Activated CD8-positive, alpha-beta memory T cell treated with anti-CD3 and anti-CD28 coated beads, Interleukin-2, amount 50 U/mL, for 4 hours (primary cell): ENCODE measurements around the gene SPECC1L.
"Not testable (repeated sequence)": the region's sequence is repeated elsewhere in the genome, so short reads cannot be mapped to it uniquely, and the experiment has no call there.

ENCODE experiments used
- DNase-seq: peaks from one replicate; pipeline ENCODE4 v3.0.0-alpha.2; 2020

The SPECC1L gene

DNA sequence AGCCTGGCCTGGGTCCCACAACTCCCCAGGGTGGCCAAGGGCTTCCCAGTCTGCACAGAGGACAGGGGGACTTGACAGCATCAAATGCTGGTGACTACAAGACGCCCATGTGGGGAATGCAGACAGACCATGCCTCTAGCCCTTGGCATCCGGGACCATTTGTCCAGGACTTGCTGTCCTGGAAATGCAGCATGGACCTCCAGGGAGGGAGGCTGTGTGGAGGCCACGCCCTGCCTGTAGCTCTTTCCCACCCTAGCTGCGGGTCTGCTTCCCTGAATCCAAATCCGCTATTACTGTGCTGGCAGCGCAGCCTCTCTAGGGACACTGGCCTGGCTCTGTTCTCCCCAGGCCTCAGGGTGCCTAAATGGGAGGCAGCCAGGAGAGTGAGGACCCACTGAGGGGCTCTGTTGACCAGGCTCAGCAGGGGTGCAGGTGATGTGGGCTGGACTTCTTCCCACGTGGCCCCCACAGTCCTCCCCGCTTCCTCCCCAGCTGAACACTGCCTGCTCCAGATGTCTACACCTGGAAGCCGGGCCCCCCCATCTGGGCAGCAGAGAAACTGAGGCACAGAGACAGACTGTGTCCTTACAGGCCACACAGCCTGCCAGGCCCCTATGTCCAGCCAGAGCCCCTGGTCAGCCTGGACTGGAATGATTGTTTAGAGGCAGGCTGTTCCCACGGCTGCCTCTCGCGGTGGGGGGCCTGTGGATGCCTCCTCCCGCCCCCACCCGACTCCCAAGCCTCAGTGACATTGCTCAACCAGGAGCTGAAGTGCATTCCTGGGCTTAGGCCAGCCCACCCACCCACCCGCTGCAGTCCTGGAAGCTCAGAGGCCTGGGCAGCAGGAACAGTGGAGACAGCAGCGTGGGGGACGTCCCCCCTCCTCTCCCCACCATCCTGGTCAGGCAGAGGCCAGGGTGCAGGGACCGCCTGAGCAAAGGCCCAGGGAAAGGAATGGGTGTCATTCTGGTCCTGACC is 24.8 kb upstream of the SPECC1L start:
- DNase-seq, result not testable (repeated sequence)

DNA sequence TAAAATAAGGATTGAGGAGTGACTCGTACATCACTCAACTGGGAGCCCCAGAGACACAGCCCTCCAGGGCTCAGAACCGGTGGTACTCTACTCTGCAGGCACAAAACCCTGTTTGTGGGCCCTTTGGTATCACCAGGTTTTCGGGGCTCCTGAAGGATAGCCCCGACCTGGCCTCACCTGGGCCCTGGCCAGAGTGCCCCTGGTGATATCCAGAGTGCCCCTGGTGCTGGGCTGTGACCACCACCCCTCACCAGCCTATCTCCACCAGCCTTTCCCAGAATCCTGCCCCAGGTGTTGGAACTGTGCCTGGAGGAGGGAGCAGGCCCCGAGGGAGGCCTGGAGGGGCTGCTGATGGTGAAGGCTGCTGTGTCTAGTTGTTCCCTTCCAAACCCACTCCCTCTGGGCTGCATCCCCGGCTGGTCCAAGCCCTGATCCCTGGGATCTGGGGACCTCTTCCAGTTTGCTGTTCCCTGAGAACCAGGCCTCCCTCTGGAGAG is 23.6 kb upstream of the SPECC1L start:
- DNase-seq, result no peak

DNA sequence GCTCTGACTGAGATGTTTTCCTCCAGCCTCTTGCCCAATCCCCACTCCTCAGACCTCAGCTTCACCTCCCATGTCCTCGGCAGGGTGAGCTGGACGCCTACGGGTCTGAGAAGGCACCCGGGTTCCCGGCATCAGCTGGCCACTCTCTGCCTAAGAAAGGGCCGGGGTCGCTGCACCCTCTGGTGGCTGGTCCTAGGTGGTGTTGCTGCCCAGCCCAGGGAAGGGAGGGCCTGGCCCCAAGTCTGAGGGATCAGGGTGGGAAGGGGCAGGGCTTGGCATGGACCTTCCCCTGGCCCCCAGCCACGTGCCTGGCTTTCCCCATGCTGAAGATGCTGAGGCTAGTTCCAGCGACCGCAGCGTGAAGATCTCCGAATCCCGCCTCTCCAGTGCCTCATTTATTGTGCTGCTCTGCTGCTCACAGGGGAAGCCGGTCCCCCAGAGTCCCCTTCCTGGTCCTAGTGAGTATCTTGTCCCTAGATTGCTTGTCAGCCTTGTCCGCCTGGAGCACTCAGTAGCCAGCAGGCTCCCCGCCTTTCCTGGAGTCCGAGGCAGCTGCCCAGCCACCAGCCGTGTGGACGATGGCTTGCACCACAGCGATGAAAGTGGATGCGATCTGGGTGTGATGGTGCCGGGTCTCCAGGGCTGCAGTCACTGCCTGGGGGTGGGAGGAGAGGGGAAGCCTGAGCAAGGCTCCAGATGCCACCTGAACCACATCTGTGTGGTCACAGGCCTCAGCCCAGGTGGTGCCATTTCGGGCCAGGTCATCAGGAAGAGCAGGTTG is 22.9 kb upstream of the SPECC1L start:
- DNase-seq, result peak; percentile 48

DNA sequence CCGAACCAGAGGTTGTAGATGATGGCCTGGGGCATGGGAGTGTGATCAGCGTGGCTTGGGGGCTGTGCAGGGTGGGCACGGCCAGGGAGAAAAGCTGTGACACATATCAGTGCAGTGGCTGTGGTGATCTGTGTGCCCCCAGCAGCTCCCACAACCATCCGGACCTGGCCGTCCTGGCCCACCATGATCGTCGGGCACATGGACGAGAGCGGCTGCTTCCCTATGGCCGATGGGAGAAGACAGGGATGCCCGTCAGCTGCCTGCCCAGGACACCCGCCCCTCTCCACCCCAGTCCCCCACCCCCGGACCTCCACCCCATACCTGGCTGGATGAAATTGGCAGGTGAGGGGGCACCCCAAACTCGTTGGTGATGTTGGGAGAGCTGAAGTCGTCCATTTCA is 22.0 kb upstream of the SPECC1L start:
- not testable (repeated sequence) for DNase-seq

DNA sequence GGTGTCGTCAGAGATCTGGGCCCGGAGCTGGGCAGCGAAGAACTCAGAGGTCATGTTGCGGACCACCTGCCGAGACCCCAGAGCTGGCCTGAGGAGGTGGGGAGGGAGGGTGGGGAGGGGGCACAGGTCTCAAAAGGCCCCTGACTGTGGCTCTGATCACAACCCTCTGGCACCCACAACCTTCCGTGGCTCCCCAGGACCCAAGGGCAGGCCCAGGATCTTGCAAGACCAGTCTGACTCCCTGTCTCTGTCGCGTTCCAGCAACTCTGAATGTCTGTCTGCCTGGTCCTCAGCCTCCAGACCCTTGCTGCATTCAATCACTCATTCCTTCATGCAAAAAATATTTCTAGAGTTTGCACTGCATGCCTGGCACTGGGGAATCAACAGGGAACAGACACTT is 21.2 kb upstream of the SPECC1L start:
- DNase-seq, result not testable (repeated sequence)

DNA sequence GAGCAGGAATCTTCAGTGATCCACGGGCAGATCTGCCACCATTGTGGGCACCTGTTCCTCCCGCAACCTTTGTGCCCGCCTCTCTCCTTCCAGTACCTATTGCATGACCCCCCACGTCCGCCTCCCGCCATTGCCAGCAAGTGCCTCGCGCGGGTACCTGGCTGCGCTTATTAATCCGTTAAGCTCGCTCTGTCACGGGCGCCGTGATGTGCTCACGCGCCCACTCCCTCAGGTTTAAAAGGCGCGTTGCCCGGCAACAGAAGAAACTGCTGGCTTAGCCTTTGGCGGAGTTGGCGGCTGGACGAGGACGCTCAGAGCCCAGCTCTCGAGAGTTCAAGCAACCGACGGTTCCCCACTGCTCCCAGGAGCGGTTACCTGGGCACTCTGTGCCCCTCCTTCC is 19.3 kb upstream of the SPECC1L start:
- not testable (repeated sequence) for DNase-seq

DNA sequence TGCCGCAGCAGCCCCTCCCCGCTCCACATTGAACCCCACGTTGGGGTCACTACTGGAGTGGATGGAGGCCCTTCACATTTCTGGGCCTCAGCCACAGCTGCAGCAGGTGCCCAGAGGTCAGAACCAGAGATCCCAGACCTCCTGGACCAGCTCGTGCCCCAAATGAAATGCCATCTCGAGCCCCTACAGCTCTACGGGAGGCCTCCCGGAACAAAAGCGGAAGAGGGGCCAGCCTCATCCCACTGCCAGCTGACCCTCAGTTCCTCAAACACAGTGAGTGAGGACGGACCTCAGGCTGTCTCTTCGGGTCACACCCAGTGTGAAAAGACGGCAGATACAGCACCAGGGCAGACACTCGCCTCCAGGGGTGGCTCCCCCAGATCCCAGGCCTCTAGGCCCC is 17.5 kb upstream of the SPECC1L start:
- DNase-seq, result not testable (repeated sequence)

DNA sequence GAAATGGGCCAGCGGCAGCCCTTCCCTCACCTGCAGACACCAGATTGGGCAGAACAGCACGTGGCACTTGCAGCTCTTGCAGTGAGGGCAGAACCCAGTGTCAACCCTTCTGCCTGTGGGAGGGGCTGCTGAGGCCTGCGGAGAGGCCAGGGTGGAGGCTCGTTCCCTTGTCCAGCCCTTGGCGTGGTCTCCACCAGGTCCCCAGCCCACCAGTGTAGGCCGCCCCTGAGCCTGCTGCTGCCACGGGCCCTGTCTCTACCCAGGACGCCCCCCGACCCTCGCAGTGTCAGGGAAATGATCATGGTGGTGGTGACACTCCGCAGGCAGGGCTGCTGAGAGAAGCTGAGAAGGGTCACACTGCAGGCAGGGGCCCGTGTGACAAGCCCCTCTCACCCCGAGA is 14.5 kb upstream of the SPECC1L start:
- DNase-seq, result not testable (repeated sequence)

DNA sequence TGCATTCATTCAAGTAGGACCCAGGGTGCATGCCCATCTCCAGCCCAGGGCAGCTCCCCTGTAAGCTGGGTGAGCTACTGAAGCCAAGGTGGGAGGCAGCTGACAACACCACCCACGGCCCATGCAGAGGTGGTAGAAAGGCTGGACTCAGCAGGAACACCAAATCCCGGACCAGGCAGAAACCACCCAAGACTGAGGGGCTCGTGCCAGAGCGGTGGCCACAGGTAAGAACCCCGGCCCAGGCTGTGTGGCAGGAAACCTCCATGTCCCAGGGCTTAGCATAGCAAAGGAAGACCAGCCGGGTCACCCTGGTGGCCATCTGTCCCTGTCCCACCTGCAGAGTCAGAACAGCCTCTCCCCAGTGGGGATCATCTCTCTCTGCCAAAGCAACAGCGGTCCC is 13.9 kb upstream of the SPECC1L start:
- not testable (repeated sequence) for DNase-seq

DNA sequence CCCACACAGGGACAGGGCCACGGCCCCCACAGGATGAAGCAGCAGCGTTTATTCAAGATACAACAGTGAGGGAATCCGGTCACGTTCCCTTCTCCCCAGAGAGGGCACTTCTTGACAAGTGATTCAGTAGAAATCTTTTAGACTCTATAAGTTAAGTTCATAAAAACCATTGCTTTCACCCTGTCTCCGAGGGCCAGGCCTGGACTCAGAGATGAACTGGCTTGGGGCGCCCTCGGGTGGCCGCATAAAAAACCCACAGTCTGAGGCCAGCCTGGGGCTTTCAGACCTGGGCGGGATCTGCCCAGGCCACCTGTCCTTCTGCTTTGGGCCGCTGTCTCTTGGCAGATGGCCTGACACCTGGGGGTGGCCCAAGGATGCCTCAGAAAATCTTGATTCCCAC is 11.2 kb upstream of the SPECC1L start:
- peak; percentile 63 for DNase-seq

DNA sequence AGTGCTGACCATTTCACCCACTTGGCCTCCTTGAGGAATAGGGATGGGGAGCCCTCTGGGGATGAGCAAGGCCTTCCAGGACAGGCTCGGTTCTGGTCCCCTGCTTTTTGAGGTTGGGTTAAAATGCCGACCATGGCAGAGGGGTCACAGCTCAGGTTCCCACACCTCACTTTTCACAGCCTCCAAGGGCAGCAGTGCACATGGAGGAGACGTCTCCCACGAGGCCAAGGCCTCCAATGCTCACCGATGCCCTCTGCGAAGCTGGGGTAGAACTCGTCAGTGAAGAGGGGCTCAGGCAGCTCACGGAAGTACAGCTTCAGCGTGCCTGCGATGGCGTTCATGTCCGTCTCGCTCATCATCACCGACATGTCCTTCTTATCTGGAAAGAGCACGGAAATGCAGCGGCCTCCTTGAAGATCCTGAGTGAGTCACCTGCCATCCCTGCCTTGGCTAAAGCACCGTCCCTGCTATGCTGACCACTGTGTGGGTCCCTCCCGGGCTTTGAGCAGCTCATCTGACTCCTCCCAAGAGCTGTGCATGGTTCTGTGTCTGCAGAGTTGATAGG is 8.4 kb upstream of the SPECC1L start:
- not testable (repeated sequence) for DNase-seq

DNA sequence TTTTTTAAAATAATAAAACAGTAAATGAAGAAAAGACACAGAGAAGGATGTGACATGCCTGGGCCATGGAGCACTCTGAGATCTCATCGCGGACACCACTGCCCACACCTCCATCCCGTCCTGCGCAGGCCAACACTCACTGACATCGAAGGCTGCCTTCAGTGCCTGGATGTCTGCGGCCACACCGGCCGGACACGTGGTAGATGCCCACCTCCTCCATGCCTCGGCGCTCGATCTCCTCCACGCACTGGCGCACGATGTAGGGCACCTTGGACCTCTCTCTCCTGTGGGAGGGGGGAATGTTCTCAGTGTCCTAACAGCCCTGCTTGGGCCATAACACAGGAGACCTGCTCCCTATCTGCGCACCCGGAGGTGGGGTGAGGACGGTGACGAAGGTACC is 7.2 kb upstream of the SPECC1L start:
- not testable (repeated sequence) for DNase-seq

DNA sequence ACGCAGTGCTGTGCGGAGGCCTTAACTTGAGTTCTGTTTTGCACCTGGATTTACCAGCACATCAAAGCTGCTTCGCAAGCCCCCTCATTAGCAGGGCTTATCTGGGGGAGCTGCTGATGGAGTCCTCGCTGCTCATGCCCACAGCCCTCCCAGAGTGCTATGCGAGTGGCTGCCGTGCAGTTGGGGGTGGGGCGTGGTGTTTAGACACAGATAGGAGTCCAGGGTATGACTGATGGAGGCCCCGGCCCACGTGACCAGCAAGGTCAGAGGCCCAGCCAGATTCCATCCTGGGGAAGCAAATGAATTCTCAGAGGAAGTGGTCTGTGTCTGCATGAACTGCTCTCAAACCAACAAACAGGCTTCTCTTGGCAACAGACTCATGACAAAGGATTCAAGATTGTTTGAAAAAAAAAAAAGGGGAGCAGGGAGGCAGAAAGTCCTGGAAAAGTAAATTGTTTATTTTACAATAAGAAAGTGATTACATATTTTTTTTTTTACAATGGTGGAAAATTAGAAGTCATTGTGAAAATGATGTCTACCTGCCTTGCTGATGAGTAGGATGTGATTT is 6.2 kb upstream of the SPECC1L start:
- DNase-seq, result not testable (repeated sequence)

DNA sequence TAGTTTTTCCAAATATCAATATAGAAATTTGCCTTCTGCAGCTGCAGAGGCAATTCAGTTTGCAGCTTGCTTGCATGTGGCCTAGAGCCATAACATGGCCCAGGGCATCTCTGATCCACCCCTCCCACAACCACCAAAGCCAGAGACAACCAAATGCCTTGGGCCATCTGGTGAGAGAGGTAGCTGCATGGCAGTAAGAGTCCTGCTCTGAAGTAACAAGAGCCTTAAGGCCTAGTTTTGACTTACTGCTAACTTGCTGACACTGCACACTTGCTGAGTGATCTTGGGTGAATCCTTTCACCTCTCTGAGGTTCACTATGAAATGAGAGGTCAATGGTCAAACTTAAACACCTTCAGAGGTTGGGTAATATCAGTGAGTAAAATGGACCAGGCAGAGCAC is 4.9 kb upstream of the SPECC1L start:
- DNase-seq, result no peak

DNA sequence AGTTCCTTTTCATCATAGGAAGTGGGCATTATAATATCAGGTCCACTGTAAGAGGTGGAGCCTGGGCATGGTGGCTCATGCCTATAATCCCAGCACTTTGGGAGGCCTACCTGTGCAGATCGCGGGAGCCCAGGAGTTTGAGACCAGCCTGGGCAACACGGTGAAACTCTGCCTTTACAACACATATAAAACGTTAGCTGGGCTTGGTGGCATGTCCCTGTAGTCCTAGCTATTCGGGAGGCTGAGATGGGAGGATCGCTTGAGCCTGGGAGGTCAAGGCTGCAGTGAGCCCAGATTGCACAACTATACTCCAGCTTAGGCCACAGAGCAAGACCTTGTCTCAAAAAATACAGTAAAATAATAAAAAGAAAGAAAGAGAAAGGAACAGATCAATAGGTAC is 4.1 kb upstream of the SPECC1L start:
- not testable (repeated sequence) for DNase-seq

DNA sequence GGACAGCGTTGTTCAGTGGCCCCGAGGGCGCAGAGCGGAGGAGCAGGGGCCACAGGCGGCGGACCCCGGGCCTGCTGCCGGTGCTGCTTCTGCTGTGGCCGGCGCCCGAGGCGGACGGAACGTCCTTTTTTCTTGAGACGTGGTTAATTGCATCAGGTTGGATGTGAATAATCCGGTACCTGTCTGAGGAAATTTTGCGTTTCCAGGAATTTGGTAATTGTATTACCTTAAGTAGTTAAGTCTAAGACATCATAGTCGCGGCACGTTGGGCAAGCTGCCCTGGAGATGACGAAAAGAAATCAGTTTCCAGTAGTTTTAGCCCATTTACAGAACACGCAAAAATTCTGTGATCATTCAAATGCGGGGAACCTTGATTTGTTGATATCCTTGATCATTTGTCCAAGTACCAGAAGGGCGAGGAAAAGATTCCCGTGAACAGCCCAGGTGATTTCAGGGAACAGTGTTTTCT is 789 bp downstream of the SPECC1L start:
- no peak for DNase-seq

DNA sequence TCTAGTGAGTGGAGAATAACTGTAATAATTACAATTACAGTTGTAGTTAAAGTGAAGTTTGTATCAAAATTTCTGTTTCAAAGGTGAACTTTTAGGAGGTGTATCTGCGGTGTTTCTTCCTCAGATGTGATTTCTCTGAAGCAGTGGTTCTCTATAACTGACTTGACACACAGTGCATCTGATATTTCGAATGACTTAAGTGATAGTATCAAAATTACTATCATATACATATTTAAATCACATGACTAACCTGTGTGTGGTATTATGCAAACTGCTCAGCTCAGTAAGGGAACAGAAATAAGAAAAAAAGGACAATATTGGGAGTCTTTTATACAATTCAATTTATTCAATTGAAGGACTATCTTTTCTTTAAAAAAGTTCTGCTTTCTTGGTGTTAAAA is 2.4 kb downstream of the SPECC1L start:
- DNase-seq, result not testable (repeated sequence)

DNA sequence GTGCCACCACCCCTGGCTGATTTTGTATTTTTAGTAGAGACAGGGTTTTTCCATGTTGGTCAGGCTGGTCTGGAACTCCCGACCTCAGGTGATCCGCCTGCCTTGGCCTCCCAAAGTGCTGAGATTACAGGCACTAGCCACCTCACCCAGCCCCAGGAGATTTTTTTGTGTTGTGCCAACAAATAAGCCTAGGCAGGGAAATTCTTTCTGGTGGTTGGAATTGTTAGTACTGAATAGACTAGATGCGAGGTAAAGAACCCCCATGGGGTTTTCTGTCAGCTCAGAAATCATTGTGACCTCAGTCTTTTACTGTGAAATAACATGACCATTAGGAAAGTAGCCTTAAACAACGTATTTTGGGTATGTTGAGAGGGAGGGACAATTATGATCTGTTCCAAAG is 3.3 kb downstream of the SPECC1L start:
- DNase-seq, result not testable (repeated sequence)

DNA sequence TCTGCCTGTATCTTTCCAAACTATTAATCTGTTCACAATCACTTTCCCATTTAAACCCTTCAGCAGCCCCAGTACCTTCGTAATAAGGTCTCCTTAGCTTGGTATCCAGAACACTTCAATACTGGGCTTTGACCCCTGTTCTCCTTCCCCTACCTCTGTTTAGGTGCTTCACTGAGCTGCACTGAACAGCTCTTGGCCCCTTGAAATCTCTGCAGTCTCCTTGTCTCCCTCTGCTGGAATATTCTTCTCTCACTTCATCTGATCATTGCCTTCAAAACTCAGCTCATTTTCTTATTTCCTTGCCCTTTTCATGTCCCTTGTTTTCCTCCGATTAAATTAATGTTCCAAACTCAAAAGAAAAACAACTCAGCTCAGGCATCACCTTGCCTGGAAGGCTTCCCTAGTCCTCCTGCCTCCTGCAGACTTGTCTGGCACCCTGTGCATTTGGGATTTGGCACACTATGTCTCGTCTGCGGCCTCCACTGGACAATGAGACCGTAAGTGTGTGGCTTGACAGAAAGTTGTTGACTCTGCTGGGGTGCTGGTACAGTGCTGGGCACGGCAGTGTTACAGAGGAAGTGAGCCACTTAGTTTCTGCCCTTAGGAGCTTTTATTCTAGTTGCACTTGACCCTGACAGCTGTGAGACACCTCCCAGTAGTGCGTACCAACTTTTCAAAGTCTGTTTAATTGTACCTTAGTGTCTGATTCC is 4.2 kb downstream of the SPECC1L start:
- not testable (repeated sequence) for DNase-seq

DNA sequence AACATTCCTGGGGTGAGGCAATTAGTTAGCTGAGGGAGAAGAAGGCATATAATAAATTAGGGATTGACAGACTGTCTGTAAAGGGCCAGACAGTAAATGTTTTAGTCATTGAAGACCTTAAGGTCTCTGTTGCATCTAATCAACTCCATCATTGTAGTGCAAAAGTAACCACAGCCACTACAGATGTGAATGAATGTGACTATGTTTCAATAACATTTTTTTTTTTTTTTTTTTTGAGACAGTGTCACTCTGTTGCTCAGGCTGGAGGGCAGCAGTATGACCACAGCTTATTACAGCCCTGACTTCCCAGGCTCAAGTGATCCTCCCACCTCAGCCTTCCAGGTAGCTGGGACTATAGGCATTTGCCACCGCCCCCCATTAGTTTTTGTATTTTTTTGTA is 9.7 kb downstream of the SPECC1L start:
- DNase-seq, result not testable (repeated sequence)

DNA sequence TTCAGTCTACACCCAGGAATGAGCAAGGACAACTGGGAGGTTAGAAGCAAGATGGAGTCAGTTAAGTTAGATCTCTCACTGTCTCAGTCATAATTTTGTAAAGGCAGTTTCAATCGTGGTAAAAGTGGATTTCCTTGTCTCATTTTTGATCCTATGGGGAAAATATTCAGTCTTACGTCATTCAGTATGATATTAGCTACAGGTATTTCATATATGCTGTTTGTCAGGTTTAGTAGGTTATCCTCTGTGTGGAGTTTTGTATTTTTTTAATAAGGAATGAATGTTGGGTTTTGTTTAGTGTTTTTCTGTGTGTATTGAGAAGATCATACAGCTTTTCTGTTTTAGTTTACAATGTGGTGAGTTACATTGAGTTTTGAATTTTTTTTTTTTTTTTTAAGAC is 11.8 kb downstream of the SPECC1L start:
- no peak for DNase-seq

DNA sequence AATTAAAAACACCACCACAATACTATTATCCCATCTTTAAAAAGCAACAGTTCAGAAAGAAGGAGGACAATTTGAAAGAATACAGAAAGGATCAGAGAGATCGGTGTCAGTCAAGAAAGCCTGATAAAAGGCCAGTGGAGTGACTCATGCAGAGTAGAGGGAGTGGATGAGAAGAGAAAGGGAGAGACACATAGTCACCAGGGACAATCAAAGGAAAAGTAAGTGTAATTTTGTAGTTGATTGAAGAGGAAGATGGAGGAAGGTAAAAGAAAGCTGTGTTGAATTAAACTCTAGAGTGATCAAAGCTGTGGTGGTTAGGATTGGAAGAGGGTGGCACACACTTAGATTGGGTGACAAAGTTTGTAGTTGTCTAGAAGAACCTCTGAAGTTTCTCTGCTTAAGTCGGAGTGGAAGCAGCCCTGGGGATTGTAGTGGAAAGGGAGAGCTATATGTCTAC is 14.1 kb downstream of the SPECC1L start:
- no peak for DNase-seq
